ENCODE measurements around the gene TRAPPC10. TPM values are rescaled to one million over a fixed set of nuclear protein-coding genes. Genes with fewer than 3 reads are reported as not detected.

The TRAPPC10 gene
- total RNA-seq (16.6 and 17.7 TPM in 2 replicates), polyA plus RNA-seq (12.9 and 13.1 TPM in 2 replicates)

DNA sequence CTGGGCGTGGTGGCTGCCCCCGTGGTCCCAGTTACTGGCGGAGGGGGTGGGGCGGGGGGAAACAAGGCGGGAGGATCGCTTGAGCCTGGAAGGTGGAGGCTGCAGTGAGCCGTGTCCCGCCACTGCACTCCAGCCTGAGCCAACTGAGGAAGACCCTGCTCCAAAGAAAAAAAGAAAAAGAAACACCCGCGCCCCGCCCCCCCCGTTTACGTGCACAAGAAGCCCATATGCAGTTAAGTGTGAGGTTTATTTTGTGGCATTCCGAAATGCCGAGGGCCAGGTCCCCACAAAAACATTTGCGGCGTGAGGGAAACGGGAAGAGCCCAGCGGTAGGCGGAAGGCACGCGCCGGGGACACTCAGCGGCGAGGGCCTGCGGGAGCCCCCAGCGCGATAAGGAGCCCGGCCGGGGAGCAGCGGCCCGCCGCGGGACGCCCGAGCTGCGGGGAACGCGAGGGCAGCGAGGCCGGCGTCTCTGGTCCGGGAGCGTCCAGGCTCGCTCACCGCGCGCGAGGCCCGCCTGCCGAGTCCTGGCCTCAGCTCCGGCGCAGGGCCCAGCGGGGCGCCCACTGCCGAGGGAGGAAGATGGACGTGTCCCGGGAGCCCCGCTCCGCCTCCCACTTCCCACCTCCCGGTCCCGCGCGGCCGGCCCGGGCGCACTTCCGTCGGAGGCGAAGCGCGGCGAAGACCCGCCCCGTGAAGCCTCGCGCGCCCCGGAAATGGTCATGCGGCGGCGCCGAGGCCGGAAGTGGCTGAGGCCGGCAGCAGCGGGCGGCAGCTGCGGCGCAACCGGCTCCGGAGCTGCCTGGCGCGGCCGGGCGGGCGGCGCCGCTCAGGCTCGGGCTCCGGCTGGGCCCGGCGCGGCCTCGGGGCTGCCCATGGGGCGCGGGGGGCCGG is at the start of gene TRAPPC10:
TSS of gene TRAPPC10 (plus strand) at position 731 of the 895 bp plus-strand sequence. CDS start 185 bp downstream, outside the sequence.
- Histone ChIP-seq H3K27me3 (no peaks in the 10 kb centered on the region), H3K27ac (peak within 1 kb of the TSS; percentile 98), H3K4me1 (ENCODE audit: insufficient read depth) (peaks cover 18% of the 10 kb centered on the region), H3K36me3 (replicated peaks; ENCODE audit: insufficient read depth, low read depth) (no peaks in the 10 kb centered on the region), H3K4me2 (peak within 1 kb of the TSS; percentile 96), H3K9me2 (replicated peaks; ENCODE audit: insufficient read depth) (no peaks in the 10 kb centered on the region), H3K79me2 (peaks cover 49% of the 10 kb centered on the region), H4K20me1 (ENCODE audit: insufficient read depth, poor library complexity, severe bottlenecking) (peaks cover 32% of the 10 kb centered on the region), H2AFZ (peak within 1 kb of the TSS; percentile 92), H3K9me3 (ENCODE audit: low read depth) (no peaks in the 10 kb centered on the region), H3K4me3 (peak within 1 kb of the TSS; percentile 93)
- TF ChIP-seq CTCF (IDR thresholded peaks at IDR 0.05; ENCODE audit: poor library complexity) (no peak), EZH2phosphoT487 (IDR thresholded peaks at IDR 0.05; ENCODE audit: low read depth, severe bottlenecking, unreplicated experiment) (no peak), EZH2 (IDR thresholded peaks at IDR 0.05; ENCODE audit: borderline replicate concordance) (no peak)
- WGBS (ENCODE audit: low lambda C conversion rate, missing lambda C conversion rate): under 1% methylated on average over 61 of the region's 107 CpGs
- peak; percentile 94 for DNase-seq (ENCODE audit: low spot score)

- H3K4me1 ChIP-seq (ENCODE audit: insufficient read depth): no peaks in the 10 kb centered on the region
- H3K27ac ChIP-seq: no peak overlapping the region
- WGBS (ENCODE audit: low lambda C conversion rate, missing lambda C conversion rate): 87% methylated on average over 17 of the region's 17 CpGs
- H3K36me3 ChIP-seq (replicated peaks; ENCODE audit: insufficient read depth, low read depth): no peaks in the 10 kb centered on the region
- H3K4me3 ChIP-seq: no peak overlapping the region
- H3K27me3 ChIP-seq: no peaks in the 10 kb centered on the region
- H3K9me3 ChIP-seq (ENCODE audit: low read depth): no peaks in the 10 kb centered on the region
- no peaks in the 10 kb centered on the region for H3K9me2 ChIP-seq (replicated peaks; ENCODE audit: insufficient read depth)
- DNase-seq (ENCODE audit: low spot score): no peak
- no peak overlapping the region for H2AFZ ChIP-seq
- no peaks in the 10 kb centered on the region for H3K79me2 ChIP-seq
- TF ChIP-seq EZH2 (IDR thresholded peaks at IDR 0.05; ENCODE audit: borderline replicate concordance) (no peak), EZH2phosphoT487 (IDR thresholded peaks at IDR 0.05; ENCODE audit: low read depth, severe bottlenecking, unreplicated experiment) (no peak), CTCF (IDR thresholded peaks at IDR 0.05; ENCODE audit: poor library complexity) (no peak)
- H3K4me2 ChIP-seq: no peak overlapping the region
- H4K20me1 ChIP-seq (ENCODE audit: insufficient read depth, poor library complexity, severe bottlenecking): peaks cover 4% of the 10 kb centered on the region
These were observed 46.1 kb upstream of the TRAPPC10 start for GRCh38 chr21:43965911-43966585.

DNA sequence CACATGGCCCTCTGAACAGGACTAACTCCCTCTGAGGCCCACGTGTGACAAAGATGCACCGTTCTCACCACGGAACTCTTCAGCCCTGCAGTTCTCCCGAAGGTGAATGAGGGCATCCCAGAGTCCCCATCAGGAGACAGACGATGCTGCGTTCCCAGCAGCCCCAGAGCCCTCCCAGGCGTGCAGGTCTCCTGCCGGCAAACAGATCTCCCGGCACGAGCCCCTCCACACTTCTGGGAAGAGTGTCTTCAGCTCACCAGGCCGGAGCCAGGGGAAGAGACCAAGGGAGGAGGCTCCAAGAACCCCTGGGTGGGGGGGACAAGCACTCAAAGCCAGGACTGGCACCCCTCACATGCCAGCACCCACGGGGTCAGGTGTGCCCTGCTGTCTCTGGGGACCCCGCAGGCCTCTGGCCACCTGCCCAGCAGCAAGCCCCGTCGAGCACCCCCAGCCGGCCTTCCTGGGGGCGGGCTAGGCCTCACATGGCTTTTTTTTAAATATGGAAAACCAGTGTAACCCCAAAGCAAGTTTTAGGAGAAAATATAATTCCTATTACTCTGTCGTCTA is 45.1 kb upstream of the TRAPPC10 start:
- no peak overlapping the region for H3K4me2 ChIP-seq
- H3K27me3 ChIP-seq: no peaks in the 10 kb centered on the region
- H3K36me3 ChIP-seq (replicated peaks; ENCODE audit: insufficient read depth, low read depth): no peaks in the 10 kb centered on the region
- no peaks in the 10 kb centered on the region for H3K9me3 ChIP-seq (ENCODE audit: low read depth)
- H3K79me2 ChIP-seq: no peaks in the 10 kb centered on the region
- H3K27ac ChIP-seq: no peak overlapping the region
- no peak overlapping the region for H2AFZ ChIP-seq
- WGBS (ENCODE audit: low lambda C conversion rate, missing lambda C conversion rate): 93% methylated on average over 17 of the region's 18 CpGs
- TF ChIP-seq CTCF (IDR thresholded peaks at IDR 0.05; ENCODE audit: poor library complexity) (no peak), EZH2 (IDR thresholded peaks at IDR 0.05; ENCODE audit: borderline replicate concordance) (no peak), EZH2phosphoT487 (IDR thresholded peaks at IDR 0.05; ENCODE audit: low read depth, severe bottlenecking, unreplicated experiment) (no peak)
- DNase-seq (ENCODE audit: low spot score): no peak
- peaks cover 4% of the 10 kb centered on the region for H4K20me1 ChIP-seq (ENCODE audit: insufficient read depth, poor library complexity, severe bottlenecking)
- H3K9me2 ChIP-seq (replicated peaks; ENCODE audit: insufficient read depth): no peaks in the 10 kb centered on the region
- no peaks in the 10 kb centered on the region for H3K4me1 ChIP-seq (ENCODE audit: insufficient read depth)
- H3K4me3 ChIP-seq: no peak overlapping the region

Measured in hepatocyte (in vitro differentiated cells).